ENCODE results near the gene PRKAR2B.

DNA sequence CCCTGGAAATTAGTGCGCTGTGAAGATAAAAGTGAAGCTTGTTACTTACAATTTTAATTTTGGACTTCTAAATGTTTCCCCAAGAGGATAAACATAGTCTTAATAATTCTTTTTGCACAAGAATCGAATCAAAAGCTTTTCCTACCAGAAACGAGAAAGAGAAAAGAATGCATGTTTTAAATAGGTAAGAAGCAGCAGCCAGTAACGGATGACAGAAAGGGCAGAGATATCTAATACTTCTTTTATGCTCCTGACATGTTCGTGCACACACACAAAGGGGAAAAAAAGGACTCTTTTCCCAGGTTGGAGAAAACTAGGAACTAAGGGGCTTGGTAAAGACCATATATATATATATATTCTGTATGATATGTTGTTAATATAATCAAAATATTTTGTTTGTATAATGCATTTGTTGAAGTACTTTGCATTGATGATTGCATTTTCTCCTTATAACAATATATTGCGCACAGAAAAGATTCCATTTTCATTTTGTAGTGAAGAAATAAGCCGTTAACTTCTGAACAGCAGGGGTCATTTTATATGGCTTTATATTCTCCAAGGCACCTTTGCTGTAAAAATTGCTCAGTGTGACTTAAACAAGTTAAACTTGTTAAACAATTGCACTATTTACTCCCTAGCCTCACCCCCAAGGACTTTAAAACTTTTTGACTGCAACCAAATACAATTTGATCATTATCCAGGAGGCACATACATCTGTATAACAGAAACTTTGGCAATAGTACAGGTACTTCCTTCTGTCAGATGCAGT, 2.2 kb downstream of the PRKAR2B start:
- TF ChIP-seq SUZ12 (IDR thresholded peaks at IDR 0.05) (no peak), PKNOX1 (IDR thresholded peaks at IDR 0.05) (no peak), ARNT (IDR thresholded peaks at IDR 0.05) (no peak), FOXK2 (IDR thresholded peaks at IDR 0.05) (no peak), BHLHE40 (IDR thresholded peaks at IDR 0.05; ENCODE audit: borderline replicate concordance) (no peak)

All from HEK293T (cell line).